ENCODE measurements around the gene SRMS. TPM values are rescaled to one million over a fixed set of nuclear protein-coding genes. Genes with fewer than 3 reads are reported as not detected.

Gene SRMS
- total and polyA plus RNA-seq, 10 donors = 0.07 to 1.5 (median 0.78) TPM; not detected in 2

GRCh38 chr20:63529861-63530787 is 17.4 kb downstream of the SRMS start:
- H3K27me3 ChIP-seq (replicated peaks in 1 of 7) = peaks cover 0 to 24% (median 0%) of the 10 kb centered on the region in 7 donors
- no peaks in the 10 kb centered on the region for H3K9me3 ChIP-seq
- H3K4me3 ChIP-seq = no peak overlapping the region
- H3K4me1 ChIP-seq = peaks cover 0 to 20% (median 6%) of the 10 kb centered on the region in 6 donors
- WGBS, 5 donors = 71 to 83% (median 80%) methylated on average over 31 to 39 of the region's 39 CpGs
- TF ChIP-seq POLR2AphosphoS5 (IDR thresholded peaks at IDR 0.05) (peak in 1 of 3 donors; percentile 32), POLR2A (IDR thresholded peaks at IDR 0.05) (no peak)
- no peak overlapping the region for H3K27ac ChIP-seq
- no peaks in the 10 kb centered on the region for H3K36me3 ChIP-seq
- intact Hi-C loops (cut with DNase I; ENCODE audit: low total_unique reads) = loop anchor here (10.0 kb wide), 1 partner anchor 125 kb away; the partner anchor contains the start of genes RTEL1 and STMN3
- DNase-seq = peak; percentile 67

GRCh38 chr20:63529180-63529860 is 18.2 kb downstream of the SRMS start:
- H3K4me3 ChIP-seq = no peak overlapping the region
- H3K36me3 ChIP-seq = no peaks in the 10 kb centered on the region
- 84 to 90% (median 86%) methylated on average over 16 to 27 of the region's 27 CpGs for WGBS, 5 donors
- peaks cover 0 to 12% (median 2%) of the 10 kb centered on the region in 6 donors for H3K4me1 ChIP-seq
- H3K9me3 ChIP-seq = no peaks in the 10 kb centered on the region
- no peak overlapping the region for H3K27ac ChIP-seq
- TF ChIP-seq, protein P1, sequence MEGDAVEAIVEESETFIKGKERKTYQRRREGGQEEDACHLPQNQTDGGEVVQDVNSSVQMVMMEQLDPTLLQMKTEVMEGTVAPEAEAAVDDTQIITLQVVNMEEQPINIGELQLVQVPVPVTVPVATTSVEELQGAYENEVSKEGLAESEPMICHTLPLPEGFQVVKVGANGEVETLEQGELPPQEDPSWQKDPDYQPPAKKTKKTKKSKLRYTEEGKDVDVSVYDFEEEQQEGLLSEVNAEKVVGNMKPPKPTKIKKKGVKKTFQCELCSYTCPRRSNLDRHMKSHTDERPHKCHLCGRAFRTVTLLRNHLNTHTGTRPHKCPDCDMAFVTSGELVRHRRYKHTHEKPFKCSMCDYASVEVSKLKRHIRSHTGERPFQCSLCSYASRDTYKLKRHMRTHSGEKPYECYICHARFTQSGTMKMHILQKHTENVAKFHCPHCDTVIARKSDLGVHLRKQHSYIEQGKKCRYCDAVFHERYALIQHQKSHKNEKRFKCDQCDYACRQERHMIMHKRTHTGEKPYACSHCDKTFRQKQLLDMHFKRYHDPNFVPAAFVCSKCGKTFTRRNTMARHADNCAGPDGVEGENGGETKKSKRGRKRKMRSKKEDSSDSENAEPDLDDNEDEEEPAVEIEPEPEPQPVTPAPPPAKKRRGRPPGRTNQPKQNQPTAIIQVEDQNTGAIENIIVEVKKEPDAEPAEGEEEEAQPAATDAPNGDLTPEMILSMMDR (IDR thresholded peaks at IDR 0.05 in 8 of 11, conservative IDR thresholded peaks at IDR 0.05 in 3 of 11) = no peak
- peak in 1 of 3 donors; percentile 44 for TF ChIP-seq POLR2AphosphoS5 (IDR thresholded peaks at IDR 0.05)
- no peak for TF ChIP-seq POLR2A (IDR thresholded peaks at IDR 0.05)
- no peak for DNase-seq
- intact Hi-C loops (cut with DNase I; ENCODE audit: low total_unique reads) = no loop called here
- peaks cover 0 to 17% (median 0%) of the 10 kb centered on the region in 7 donors for H3K27me3 ChIP-seq (replicated peaks in 1 of 7)

DNA sequence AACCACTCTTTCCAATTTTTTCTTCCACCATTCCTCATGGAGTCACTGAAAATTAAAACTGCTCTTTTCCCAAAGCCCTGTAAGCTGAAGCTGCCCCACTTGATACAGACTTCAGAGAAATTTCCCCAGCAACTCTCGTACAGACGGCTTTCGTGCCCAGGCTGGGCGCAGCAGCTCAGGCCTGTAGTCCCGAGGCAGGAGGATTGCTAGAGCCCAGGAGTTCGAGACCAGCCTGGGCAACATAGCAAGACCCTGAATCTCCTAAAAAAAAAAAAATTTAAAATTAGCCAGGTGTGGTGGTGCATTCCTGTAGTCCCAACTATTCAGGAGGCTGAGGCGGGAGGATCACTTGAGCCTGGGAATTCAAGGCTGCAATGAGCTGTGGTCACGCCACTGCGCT is 20.4 kb downstream of the SRMS start:
- WGBS, 5 donors = 84 to 92% (median 88%) methylated on average over 9 of the region's 9 CpGs
- Histone ChIP-seq H3K36me3 (peaks cover 0 to 18% (median 7%) of the 10 kb centered on the region in 6 donors), H3K4me1 (peaks cover 5 to 20% (median 5%) of the 10 kb centered on the region in 6 donors), H3K4me3 (no peak overlapping the region), H3K27me3 (replicated peaks in 1 of 7) (peaks cover 0 to 9% (median 0%) of the 10 kb centered on the region in 7 donors), H3K27ac (no peak overlapping the region), H3K9me3 (peaks cover 0 to 12% (median 8%) of the 10 kb centered on the region in 8 donors)
- TF ChIP-seq, protein P1 (IDR thresholded peaks at IDR 0.05 in 8 of 11, conservative IDR thresholded peaks at IDR 0.05 in 3 of 11) = no peak
- TF ChIP-seq POLR2AphosphoS5 (IDR thresholded peaks at IDR 0.05) (no peak), POLR2A (IDR thresholded peaks at IDR 0.05) (no peak)
- DNase-seq = no peak
- intact Hi-C loops (cut with DNase I; ENCODE audit: low total_unique reads) = no loop called here

- TF ChIP-seq POLR2AphosphoS5 (IDR thresholded peaks at IDR 0.05) (no peak), POLR2A (IDR thresholded peaks at IDR 0.05) (no peak)
- TF ChIP-seq, protein P1 (IDR thresholded peaks at IDR 0.05 in 8 of 11, conservative IDR thresholded peaks at IDR 0.05 in 3 of 11) = no peak
- peaks cover 13 to 32% (median 17%) of the 10 kb centered on the region in 6 donors for H3K4me1 ChIP-seq
- 9 to 18% (median 15%) methylated on average over 2 of the region's 2 CpGs for WGBS, 5 donors
- intact Hi-C loops (cut with DNase I; ENCODE audit: low total_unique reads) = no loop called here
- peak; percentile 67 for DNase-seq
- peaks cover 0 to 12% (median 8%) of the 10 kb centered on the region in 8 donors for H3K9me3 ChIP-seq
- peaks cover 0 to 9% (median 0%) of the 10 kb centered on the region in 7 donors for H3K27me3 ChIP-seq (replicated peaks in 1 of 7)
- peaks cover 0 to 25% (median 8%) of the 10 kb centered on the region in 6 donors for H3K36me3 ChIP-seq
- no peak overlapping the region for H3K27ac ChIP-seq
- no peak overlapping the region for H3K4me3 ChIP-seq
Observed at GRCh38 chr20:63525971-63526370, 21.6 kb downstream of the SRMS start.

Measured in spleen (tissue), 11 donors.